K562 (cell line): Measurements from ENCODE around the gene SSR2. TPM values are rescaled to one million over a fixed set of nuclear protein-coding genes. Genes with fewer than 3 reads are reported as not detected.

ENCODE experiments used
- ARHGAP35 ChIP-seq: fragments of 450-650 bp; IDR thresholded peaks from 2 replicates; pipeline ENCODE4 v1.6.1; 2018; ENCODE audit not compliant: partially characterized antibody
- BCOR ChIP-seq: fragments of 450-650 bp; IDR thresholded peaks from 2 replicates; pipeline ENCODE4 v1.6.1; 2016
- CBFA2T2 ChIP-seq: fragments of 450-650 bp; conservative IDR thresholded peaks from 2 replicates; pipeline ENCODE4 v1.6.1; 2017; ENCODE audit warnings: mild to moderate bottlenecking
- EP300 ChIP-seq: IDR thresholded peaks from 2 replicates; pipeline ENCODE4 v1.6.1; 2012; ENCODE audit warnings: low read length, improper control_type of control experiment
- GABPA ChIP-seq: fragments of 200-800 bp; sonication (Bioruptor generic); conservative IDR thresholded peaks from 2 replicates; pipeline ENCODE4 v1.6.1; 2016; ENCODE audit warnings: low read depth, missing genetic modification characterization, missing compliant biosample characterization
- KDM5B ChIP-seq: fragments of 200-600 bp; sonication (generic); IDR thresholded peaks from 2 replicates; pipeline ENCODE4 v1.6.1; 2012; ENCODE audit warnings: low read depth, mild to moderate bottlenecking, moderate library complexity, low read length, control low read depth, inconsistent platforms; ENCODE audit not compliant: insufficient replicate concordance
- LEF1 ChIP-seq: fragments of 450-650 bp; IDR thresholded peaks from 2 replicates; pipeline ENCODE4 v1.6.1; 2016; ENCODE audit warnings: mild to moderate bottlenecking
- MAFF ChIP-seq: IDR thresholded peaks from 2 replicates; pipeline ENCODE4 v1.6.1; 2012; ENCODE audit warnings: low read length, improper control_type of control experiment
- NCOR1 ChIP-seq: fragments of 450-650 bp; IDR thresholded peaks from 2 replicates; pipeline ENCODE4 v1.6.1; 2016; ENCODE audit warnings: mild to moderate bottlenecking, moderate library complexity
- NEUROD1 ChIP-seq: fragments of 150-350 bp; IDR thresholded peaks from 2 replicates; pipeline ENCODE4 v1.6.1; 2014; ENCODE audit warnings: borderline replicate concordance, low read length, low read depth; ENCODE audit not compliant: partially characterized antibody
- NUFIP1 ChIP-seq: fragments of 450-650 bp; IDR thresholded peaks from 2 replicates; pipeline ENCODE4 v1.6.1; 2018; ENCODE audit not compliant: partially characterized antibody
- RUNX1 ChIP-seq: sonication (generic); IDR thresholded peaks from 2 replicates; pipeline ENCODE4 v1.6.1; 2016; ENCODE audit warnings: antibody characterized with exemption, low read depth
- SAFB2 ChIP-seq: fragments of 200-400 bp; formaldehyde crosslinking; IDR thresholded peaks from 2 replicates; pipeline ENCODE4 v1.6.1; 2018; ENCODE audit warnings: borderline replicate concordance, low read length, low read depth, moderate library complexity; ENCODE audit not compliant: severe bottlenecking
- SIX5 ChIP-seq, 2 experiments: IDR thresholded peaks; 2 replicates each; pipeline ENCODE4 v1.6.1; 2011; ENCODE audit warnings: low read length in 2 of 2, borderline replicate concordance in 1 of 2, low read depth in 1 of 2, mild to moderate bottlenecking in 1 of 2, moderate library complexity in 1 of 2; ENCODE audit not compliant: insufficient read depth in 1 of 2
- SLC30A9 ChIP-seq: fragments of 250-450 bp; sonication (Bioruptor Pico); IDR thresholded peaks from 2 replicates; pipeline ENCODE4 v1.8.0; 2022; ENCODE audit warnings: mild to moderate bottlenecking, moderate library complexity
- SPI1 ChIP-seq: IDR thresholded peaks from 2 replicates; pipeline ENCODE4 v1.6.1; 2011; ENCODE audit warnings: low read depth, low read length, control low read depth, borderline replicate concordance
- TBL1XR1 ChIP-seq, 2 experiments: IDR thresholded peaks; 2 replicates each; pipeline ENCODE4 v1.6.1; 2012; ENCODE audit warnings: improper control_type of control experiment in 2 of 2, low read length in 2 of 2, mild to moderate bottlenecking in 1 of 2
- ZC3H11A ChIP-seq: IDR thresholded peaks from 2 replicates; pipeline ENCODE4 v1.6.1; 2012; ENCODE audit warnings: low read depth, low read length, improper control_type of control experiment
- ZFP30 ChIP-seq: fragments of 250-450 bp; sonication (Bioruptor Pico); IDR thresholded peaks from 2 replicates; pipeline ENCODE4 v1.8.0; 2022; ENCODE audit warnings: moderate library complexity, mild to moderate bottlenecking, inconsistent platforms, borderline replicate concordance
- ZFX ChIP-seq: sonication (generic); formaldehyde crosslinking; IDR thresholded peaks from 2 replicates; pipeline ENCODE4 v1.8.0; 2022; ENCODE audit warnings: mild to moderate bottlenecking, missing genetic modification reagents, moderate library complexity
- ZKSCAN3 ChIP-seq: fragments of 250-450 bp; sonication (Bioruptor Pico); IDR thresholded peaks from 2 replicates; pipeline ENCODE4 v1.4.0; 2020
- ZNF253 ChIP-seq: fragments of 250-450 bp; sonication (Bioruptor Pico); conservative IDR thresholded peaks from 2 replicates; pipeline ENCODE4 v1.6.1; 2021; ENCODE audit warnings: mild to moderate bottlenecking
- ZNF347 ChIP-seq: fragments of 450-650 bp; formaldehyde crosslinking; IDR thresholded peaks from 2 replicates; pipeline ENCODE4 v1.4.0; 2020; ENCODE audit warnings: low read depth, mild to moderate bottlenecking, moderate library complexity
- ZNF668 ChIP-seq: fragments of 250-450 bp; sonication (Bioruptor Pico); IDR thresholded peaks from 2 replicates; pipeline ENCODE4 v1.8.0; 2022; ENCODE audit warnings: mild to moderate bottlenecking, inconsistent platforms
- ZNF76 ChIP-seq: fragments of 250-450 bp; sonication (Bioruptor Pico); IDR thresholded peaks from 2 replicates; pipeline ENCODE4 v1.4.0; 2020; ENCODE audit warnings: mild to moderate bottlenecking, moderate library complexity, borderline replicate concordance
- ZNF766 ChIP-seq: fragments of 200-800 bp; sonication (Bioruptor generic); conservative IDR thresholded peaks from 2 replicates; pipeline ENCODE4 v1.6.1; 2016; ENCODE audit warnings: missing genetic modification characterization, missing compliant biosample characterization
- polyA plus RNA-seq, 8 experiments: library from polyadenylated mRNA; depleted of rRNA in 4 of 8; stranded (reverse) in 5 of 8; unstranded in 3 of 8; fragments of >200 nt; fragmentation: Nextera tagmentation in 2 of 8; fragmentation: Illumina TruSeq in 1 of 8; extraction: Ambion mirVana in 2 of 8; extraction: Trizol in 1 of 8; gene quantifications; 2 replicates each; pipeline versions ENCODE4 v1.2.1 to v1.2.3, GENCODE V29; 2011 to 2014; ENCODE audit warnings: inconsistent platforms in 1 of 8, missing spikeins in 1 of 8
- total RNA-seq, 7 experiments: library from RNA; depleted of rRNA in 6 of 7; stranded (reverse); fragments of >200 nt in 6 of 7; fragmentation: Illumina TruSeq in 2 of 7; extraction: Trizol in 2 of 7; gene quantifications; 2 replicates each; pipeline versions ENCODE4 v1.2.1 to v1.2.3, GENCODE V29; 2011 to 2021; ENCODE audit warnings: low replicate concordance in 1 of 7
- TF ChIP-seq, protein P1 (sequence below): fragments of 450-650 bp; IDR thresholded peaks from one replicate; pipeline ENCODE4 v1.6.1; 2018; ENCODE audit warnings: mild to moderate bottlenecking, moderate library complexity; ENCODE audit not compliant: partially characterized antibody
- TF ChIP-seq, protein P2 (sequence below): fragments of 250-450 bp; sonication (Bioruptor Pico); IDR thresholded peaks from 2 replicates; pipeline ENCODE4 v1.5.0; 2021
- TF ChIP-seq, protein P3 (sequence below): sonication (generic); formaldehyde crosslinking; IDR thresholded peaks from 2 replicates; pipeline ENCODE4 v1.9.0; 2022; ENCODE audit warnings: mild to moderate bottlenecking, missing genetic modification reagents

The SSR2 gene
- total and polyA plus RNA-seq, 9 of the 15 experiments (the other 6 are each of a cell fraction or from before 2014, with no cell fraction given): 161 to 411 (median 240) TPM

DNA sequence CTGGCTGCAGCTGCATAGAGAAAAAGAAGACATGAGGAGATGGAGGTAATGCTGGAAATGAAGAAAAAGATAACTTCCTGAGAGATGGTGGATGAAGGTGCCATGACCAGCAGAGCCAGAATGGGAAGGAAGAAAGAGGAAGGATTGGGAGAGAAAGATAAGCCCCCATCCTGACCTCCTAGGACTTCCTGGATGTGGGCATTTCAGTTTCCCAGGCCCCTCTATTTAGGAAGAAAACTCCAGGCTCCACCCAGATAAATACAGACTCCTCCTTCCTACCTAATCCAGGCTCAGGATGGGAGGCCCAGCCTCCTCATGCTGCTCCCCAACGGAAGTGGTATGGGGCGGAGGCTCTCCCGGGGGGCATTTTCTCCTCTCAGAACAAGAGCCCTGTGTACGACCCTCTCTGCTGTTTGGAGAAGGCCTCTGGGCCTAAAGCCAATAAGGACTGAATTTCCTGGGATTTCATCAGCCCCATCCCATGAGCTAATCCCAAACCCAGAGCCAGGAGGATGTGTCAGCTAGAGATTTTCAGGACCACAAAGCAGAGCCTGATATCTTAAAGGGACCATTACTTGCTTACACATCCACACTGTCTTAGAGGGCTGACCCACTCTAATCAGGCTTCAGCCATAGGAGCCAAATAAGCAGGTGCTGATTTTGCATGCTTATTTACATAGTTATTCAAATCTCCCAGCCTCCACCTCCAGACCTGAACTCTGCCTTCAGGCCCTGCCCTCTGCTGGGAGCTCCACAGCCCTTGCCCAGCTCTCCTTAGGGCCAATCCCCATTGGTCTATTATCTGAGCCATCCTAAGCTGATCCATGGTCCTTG lies 37.3 kb downstream of the SSR2 start (continued):
- TF ChIP-seq, protein P1, sequence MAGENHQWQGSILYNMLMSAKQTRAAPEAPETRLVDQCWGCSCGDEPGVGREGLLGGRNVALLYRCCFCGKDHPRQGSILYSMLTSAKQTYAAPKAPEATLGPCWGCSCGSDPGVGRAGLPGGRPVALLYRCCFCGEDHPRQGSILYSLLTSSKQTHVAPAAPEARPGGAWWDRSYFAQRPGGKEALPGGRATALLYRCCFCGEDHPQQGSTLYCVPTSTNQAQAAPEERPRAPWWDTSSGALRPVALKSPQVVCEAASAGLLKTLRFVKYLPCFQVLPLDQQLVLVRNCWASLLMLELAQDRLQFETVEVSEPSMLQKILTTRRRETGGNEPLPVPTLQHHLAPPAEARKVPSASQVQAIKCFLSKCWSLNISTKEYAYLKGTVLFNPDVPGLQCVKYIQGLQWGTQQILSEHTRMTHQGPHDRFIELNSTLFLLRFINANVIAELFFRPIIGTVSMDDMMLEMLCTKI: no peak
- TF ChIP-seq NEUROD1 (peak; percentile 20), ZNF76 (no peak), ARHGAP35 (no peak), KDM5B (no peak), NUFIP1 (no peak), ZKSCAN3 (CRISPR knock-in tag) (no peak), TBL1XR1 (IDR thresholded peaks at IDR 0.05; ENCODE audit: low read length in 2 of 2) (no peak), BCOR (no peak), RUNX1 (no peak), SIX5 (IDR thresholded peaks at IDR 0.05; ENCODE audit: borderline replicate concordance in 1 of 2, insufficient read depth in 1 of 2, low read depth in 1 of 2, low read length in 2 of 2) (no peak), ZFX (peak; percentile 64), ZFP30 (no peak), ZC3H11A (no peak), ZNF766 (no peak), SPI1 (no peak), LEF1 (no peak; the same call in 1 of the 2 replicates), MAFF (no peak), CBFA2T2 (no peak), EP300 (peak; percentile 89), SLC30A9 (no peak), NCOR1 (no peak), GABPA (tag) (peak; percentile 79), SAFB2 (no peak), ZNF347 (no peak), ZNF253 (CRISPR knock-in tag) (no peak), ZNF668 (CRISPR knock-in tag) (no peak)
- TF ChIP-seq, protein P2, sequence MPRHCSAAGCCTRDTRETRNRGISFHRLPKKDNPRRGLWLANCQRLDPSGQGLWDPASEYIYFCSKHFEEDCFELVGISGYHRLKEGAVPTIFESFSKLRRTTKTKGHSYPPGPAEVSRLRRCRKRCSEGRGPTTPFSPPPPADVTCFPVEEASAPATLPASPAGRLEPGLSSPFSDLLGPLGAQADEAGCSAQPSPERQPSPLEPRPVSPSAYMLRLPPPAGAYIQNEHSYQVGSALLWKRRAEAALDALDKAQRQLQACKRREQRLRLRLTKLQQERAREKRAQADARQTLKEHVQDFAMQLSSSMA: no peak
- TF ChIP-seq, protein P3, sequence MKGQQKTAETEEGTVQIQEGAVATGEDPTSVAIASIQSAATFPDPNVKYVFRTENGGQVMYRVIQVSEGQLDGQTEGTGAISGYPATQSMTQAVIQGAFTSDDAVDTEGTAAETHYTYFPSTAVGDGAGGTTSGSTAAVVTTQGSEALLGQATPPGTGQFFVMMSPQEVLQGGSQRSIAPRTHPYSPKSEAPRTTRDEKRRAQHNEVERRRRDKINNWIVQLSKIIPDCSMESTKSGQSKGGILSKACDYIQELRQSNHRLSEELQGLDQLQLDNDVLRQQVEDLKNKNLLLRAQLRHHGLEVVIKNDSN (CRISPR knock-in tag): no peak
